Naive thymus-derived CD4-positive, alpha-beta T cell (primary cell): ENCODE data around the gene SLC2A4. TPM values are rescaled to one million over a fixed set of nuclear protein-coding genes. Genes with fewer than 3 reads are reported as not detected.

Experiments used
- ATAC-seq: fragments of 150-1000 bp; cut with Tn5 transposase; 2 replicates; pipeline ENCODE4 v1.10.0; 2021; ENCODE audit warnings: mild to moderate bottlenecking, moderate library complexity
- CTCF ChIA-PET: fragments of 350-600 bp; sonication (Branson Sonifier 250); formaldehyde crosslinking; loops from one replicate; lab custom pipeline; 2021; ENCODE audit warnings: antibody characterized with exemption; lab: Charles Lee
- POLR2A ChIA-PET: fragments of 350-600 bp; sonication (Branson Sonifier 250); formaldehyde crosslinking; loops from one replicate; lab custom pipeline; 2021; ENCODE audit warnings: antibody characterized with exemption, inconsistent platforms; lab: Charles Lee
- DNase-seq, 9 donors: peaks; one replicate each; pipeline versions ENCODE4 v3.0.0 to v3.0.0-alpha.2; 2020 to 2022; ENCODE audit warnings: mixed read lengths in 1 of 9
- H3K27ac ChIP-seq: one replicate; pipeline ENCODE4 v1.7.0; 2013; ENCODE audit warnings: mild to moderate bottlenecking, low read depth, low read length, moderate library complexity
- H3K27me3 ChIP-seq, 2 donors: one replicate each; pipeline ENCODE4 v1.7.0; 2013; ENCODE audit warnings: low read length in 2 of 2, mild to moderate bottlenecking in 2 of 2, moderate library complexity in 2 of 2; ENCODE audit not compliant: control insufficient read depth in 2 of 2, insufficient read depth in 2 of 2
- H3K36me3 ChIP-seq, 3 experiments: 1 replicate in 2 of 3; 2 replicates in 1 of 3; pipeline ENCODE4 v1.7.0; 2013; ENCODE audit warnings: low read length in 3 of 3, mild to moderate bottlenecking in 3 of 3, moderate library complexity in 1 of 3; ENCODE audit not compliant: insufficient read depth in 3 of 3, control insufficient read depth in 2 of 3
- H3K4me1 ChIP-seq, 2 donors: one replicate each; pipeline ENCODE4 v1.7.0; 2013; ENCODE audit warnings: low read length in 2 of 2, mild to moderate bottlenecking in 2 of 2, moderate library complexity in 1 of 2; ENCODE audit not compliant: control insufficient read depth in 2 of 2, insufficient read depth in 2 of 2
- H3K4me3 ChIP-seq: 2 replicates; pipeline ENCODE4 v1.7.0; 2013; ENCODE audit warnings: mild to moderate bottlenecking, low read length
- H3K9me3 ChIP-seq, 3 experiments: 1 replicate in 2 of 3; 2 replicates in 1 of 3; pipeline ENCODE4 v1.7.0; 2013; ENCODE audit warnings: low read length in 3 of 3; ENCODE audit not compliant: control insufficient read depth in 2 of 3
- H3K27ac Mint-ChIP-seq, 9 donors: one replicate each; pipeline ENCODE4 v1.8.0; 2020 to 2022; ENCODE audit warnings: mixed read lengths in 9 of 9, mild to moderate bottlenecking in 8 of 9, moderate library complexity in 5 of 9, inconsistent platforms in 2 of 9
- H3K27me3 Mint-ChIP-seq, 5 donors: one replicate each; pipeline ENCODE4 v1.8.0; 2021 to 2022; ENCODE audit warnings: mixed read lengths in 5 of 5, mild to moderate bottlenecking in 1 of 5
- H3K36me3 Mint-ChIP-seq, 5 donors: one replicate each; pipeline ENCODE4 v1.8.0; 2020 to 2022; ENCODE audit warnings: mixed read lengths in 5 of 5, mild to moderate bottlenecking in 3 of 5, inconsistent platforms in 1 of 5
- H3K4me1 Mint-ChIP-seq, 7 donors: one replicate each; pipeline ENCODE4 v1.8.0; 2020 to 2022; ENCODE audit warnings: mixed read lengths in 7 of 7, mild to moderate bottlenecking in 3 of 7, inconsistent platforms in 1 of 7
- H3K4me3 Mint-ChIP-seq, 10 donors: one replicate each; pipeline ENCODE4 v1.8.0; 2020 to 2022; ENCODE audit warnings: mild to moderate bottlenecking in 10 of 10, mixed read lengths in 10 of 10, moderate library complexity in 6 of 10, inconsistent platforms in 2 of 10
- H3K9me3 Mint-ChIP-seq, 11 donors: one replicate each; pipeline ENCODE4 v1.8.0; 2020 to 2022; ENCODE audit warnings: mixed read lengths in 11 of 11, mild to moderate bottlenecking in 4 of 11, inconsistent platforms in 1 of 11, moderate library complexity in 1 of 11
- intact Hi-C, 2 donors: fragments of 100-400 bp; cut with micrococcal nuclease; formaldehyde crosslinking; loops; one replicate each; pipeline ENCODE4 v1.15.1; 2023
- polyA plus RNA-seq, 2 donors: library from polyadenylated mRNA; unstranded; fragments of 300-500 nt; fragmentation: Illumina TruSeq; gene quantifications; one replicate each; pipeline ENCODE4 v1.2.3, GENCODE V29; 2021
- total RNA-seq, 6 experiments: library from RNA in 5 of 6; stranded (reverse) in 5 of 6; gene quantifications; 1 replicate in 5 of 6; 2 replicates in 1 of 6; pipeline ENCODE4 v1.2.3 and lab custom pipeline; 2021 to 2026

The SLC2A4 gene
- total and polyA plus RNA-seq, 7 experiments from 2014 or later = not detected

GRCh38 chr17:7327501-7327900, 46.0 kb downstream of the SLC2A4 start:
- Histone ChIP-seq H3K4me1 (peaks cover 15 to 26% of the 10 kb centered on the region in 2 donors), H3K4me3 (no peak overlapping the region), H3K27ac (peak overlapping the region; percentile 88), H3K27me3 (no peaks in the 10 kb centered on the region), H3K9me3 (no peaks in the 10 kb centered on the region), H3K36me3 (peaks cover 6 to 50% (median 12%) of the 10 kb centered on the region in 3 experiments)
- Mint-ChIP-seq H3K4me3 (peak overlapping the region in 4 of 10 donors; percentile 17 to 74 (median 35)), H3K27me3 (no peaks in the 10 kb centered on the region), H3K36me3 (peaks cover 0 to 11% (median 3%) of the 10 kb centered on the region in 5 donors), H3K4me1 (peaks cover 14 to 56% (median 33%) of the 10 kb centered on the region in 7 donors), H3K27ac (peak overlapping the region in 2 of 9 donors; percentile 43 to 93), H3K9me3 (peaks cover 0 to 6% (median 0%) of the 10 kb centered on the region in 11 donors)
- ATAC-seq (no peak), DNase-seq (no peak)
- ChIA-PET POLR2A (interaction anchor here (1.6 to 22.8 kb wide), 2 partner anchors 9 to 14 kb away, joined by 9 to 336 read pairs; partner anchors contain the start of genes ACAP1, EIF5A and GPS2), CTCF (interaction anchor here (1.1 to 2.6 kb wide), 3 partner anchors 9 to 21 kb away, joined by 3 to 16 read pairs (median 5); partner anchors contain the start of gene ACAP1)
- intact Hi-C loops = loop anchor here in 1 of 2 donors (5.0 kb wide), 1 partner anchor 360 kb away; the partner anchor contains the start of genes TP53 and WRAP53

- Mint-ChIP-seq H3K4me3 (peak overlapping the region; percentile 67 to 100 (median 90)), H3K27ac (peak overlapping the region; percentile 78 to 99 (median 95)), H3K36me3 (peaks cover 0 to 7% (median 3%) of the 10 kb centered on the region in 5 donors), H3K4me1 (peaks cover 18 to 61% (median 38%) of the 10 kb centered on the region in 7 donors), H3K9me3 (peaks cover 0 to 6% (median 0%) of the 10 kb centered on the region in 11 donors), H3K27me3 (no peaks in the 10 kb centered on the region)
- POLR2A ChIA-PET = interaction anchor here (1.6 to 22.8 kb wide), 4 partner anchors 9 to 23 kb away, joined by 9 to 336 read pairs (median 13); partner anchors contain the start of genes ACAP1, EIF5A and GPS2
- ATAC-seq (no peak), DNase-seq (no peak)
- Histone ChIP-seq H3K9me3 (no peaks in the 10 kb centered on the region), H3K36me3 (peaks cover 1 to 45% (median 7%) of the 10 kb centered on the region in 3 experiments), H3K27me3 (no peaks in the 10 kb centered on the region), H3K27ac (peak overlapping the region; percentile 88), H3K4me3 (no peak overlapping the region), H3K4me1 (peaks cover 15 to 27% of the 10 kb centered on the region in 2 donors)
- CTCF ChIA-PET = interaction anchor here (1.9 to 2.8 kb wide), 4 partner anchors 8 to 108 kb away, joined by 5 to 16 read pairs (median 11); partner anchors contain the start of genes ACAP1 and TMEM95
- intact Hi-C loops = loop anchor here (2.0 to 5.0 kb wide), 2 partner anchors 23 to 359 kb away; partner anchors contain the start of genes TP53 (in 1 of the 2) and WRAP53 (in 1 of the 2)
Observed at GRCh38 chr17:7328009-7328408, 46.5 kb downstream of the SLC2A4 start.

- Histone ChIP-seq H3K9me3 (no peaks in the 10 kb centered on the region), H3K27ac (peak within 1 kb of the TSS; percentile 88), H3K36me3 (peaks cover 0 to 36% (median 0%) of the 10 kb centered on the region in 3 experiments), H3K27me3 (no peaks in the 10 kb centered on the region), H3K4me1 (peaks cover 15 to 33% of the 10 kb centered on the region in 2 donors), H3K4me3 (peak within 1 kb of the TSS; percentile 95)
- CTCF ChIA-PET = interaction anchor here (0.7 to 2.8 kb wide), 9 partner anchors 15 to 109 kb away, joined by 3 to 11 read pairs (median 4); partner anchors contain the start of genes ACADVL and TMEM95
- DNase-seq (peak in 2 of 9 donors; percentile 37 to 39), ATAC-seq (peak; percentile 63)
- H3K27me3 Mint-ChIP-seq = no peaks in the 10 kb centered on the region
- peak within 1 kb of the TSS; percentile 93 to 99 (median 97) for H3K27ac Mint-ChIP-seq
- intact Hi-C loops = loop anchor here (1.0 to 5.0 kb wide), 10 partner anchors 8 to 358 kb away; partner anchors contain the start of genes EIF5A (in 2 of the 2), GPS2 (in 2 of the 2), TMEM102 (in 2 of the 2) and PHF23 (in 1 of the 2)
- POLR2A ChIA-PET = interaction anchor here (0.6 to 22.8 kb wide), 20 partner anchors 8 to 358 kb away, joined by 3 to 336 read pairs (median 6); partner anchors contain the start of genes EIF5A, GPS2, SLC16A13 and TMEM102
- peak within 1 kb of the TSS; percentile 89 to 100 (median 96) for H3K4me3 Mint-ChIP-seq
- peaks cover 0 to 6% (median 0%) of the 10 kb centered on the region in 11 donors for H3K9me3 Mint-ChIP-seq
- peaks cover 23 to 63% (median 43%) of the 10 kb centered on the region in 7 donors for H3K4me1 Mint-ChIP-seq
- H3K36me3 Mint-ChIP-seq = peaks cover 0 to 6% (median 0%) of the 10 kb centered on the region in 5 donors
Observed at GRCh38 chr17:7328840-7329373, 47.4 kb downstream of the SLC2A4 start, which contains the start of gene NEURL4. TSS of gene NEURL4 (minus strand) at chr17:7329335. CDS start at chr17:7329312, 23 bp downstream.

GRCh38 chr17:7329374-7329996, 48.0 kb downstream of the SLC2A4 start:
- DNase-seq (peak; percentile 84 to 98 (median 98)), ATAC-seq (peak; percentile 91)
- peaks cover 29 to 61% (median 44%) of the 10 kb centered on the region in 7 donors for H3K4me1 Mint-ChIP-seq
- intact Hi-C loops = loop anchor here (1.0 to 5.0 kb wide), 10 partner anchors 8 to 358 kb away; partner anchors contain the start of genes EIF5A (in 2 of the 2), GPS2 (in 2 of the 2), TMEM102 (in 2 of the 2) and PHF23 (in 1 of the 2)
- peak overlapping the region; percentile 88 for H3K27ac ChIP-seq
- peaks cover 0 to 6% (median 0%) of the 10 kb centered on the region in 11 donors for H3K9me3 Mint-ChIP-seq
- peaks cover 15 to 36% of the 10 kb centered on the region in 2 donors for H3K4me1 ChIP-seq
- peak overlapping the region; percentile 89 to 100 (median 96) for H3K4me3 Mint-ChIP-seq
- peak overlapping the region; percentile 95 for H3K4me3 ChIP-seq
- peaks cover 0 to 30% (median 0%) of the 10 kb centered on the region in 3 experiments for H3K36me3 ChIP-seq
- POLR2A ChIA-PET = interaction anchor here (0.6 to 22.8 kb wide), 27 partner anchors 9 to 357 kb away, joined by 3 to 336 read pairs (median 5); partner anchors contain the start of genes EIF5A, GPS2, MPDU1 and POLR2A
- CTCF ChIA-PET = interaction anchor here (0.6 to 2.8 kb wide), 14 partner anchors 9 to 246 kb away, joined by 3 to 11 read pairs (median 4); partner anchors contain the start of gene TMEM95
- peak overlapping the region; percentile 93 to 99 (median 97) for H3K27ac Mint-ChIP-seq
- no peaks in the 10 kb centered on the region for H3K9me3 ChIP-seq
- no peaks in the 10 kb centered on the region for H3K27me3 ChIP-seq
- no peaks in the 10 kb centered on the region for H3K27me3 Mint-ChIP-seq
- H3K36me3 Mint-ChIP-seq = peaks cover 0 to 6% (median 0%) of the 10 kb centered on the region in 5 donors

DNA sequence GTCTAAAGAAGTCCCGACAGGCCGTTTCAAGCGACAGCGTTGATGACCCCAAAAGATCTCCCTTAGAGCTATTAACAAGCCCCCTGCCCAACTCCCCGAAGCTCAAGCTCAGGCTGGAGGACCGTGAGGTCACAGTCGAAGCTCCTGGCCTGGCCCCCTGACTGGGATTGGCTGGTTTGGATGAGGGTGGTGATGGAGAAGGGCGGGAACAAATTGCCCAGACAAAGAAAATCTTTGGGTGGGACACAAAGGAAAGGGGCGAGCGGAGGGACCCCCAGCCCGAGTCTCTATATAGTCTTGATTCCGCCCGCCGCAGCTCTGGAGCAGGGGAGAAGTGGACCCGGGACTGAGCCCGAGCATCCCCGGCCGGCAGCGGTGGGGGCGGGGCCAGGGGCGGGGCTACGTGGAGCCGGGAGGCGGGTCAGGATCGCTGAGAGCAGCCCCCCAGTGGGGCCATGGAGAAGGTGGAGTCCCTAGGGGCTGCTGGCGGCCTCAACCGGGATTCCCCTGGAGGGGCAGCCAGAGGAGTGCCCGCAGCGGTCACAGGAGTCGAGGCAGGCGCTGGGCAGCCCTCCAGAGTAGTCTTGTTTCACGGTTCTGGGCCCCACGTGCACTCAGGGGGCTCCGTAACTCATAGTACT, 48.6 kb downstream of the SLC2A4 start:
- peaks cover 0 to 6% (median 0%) of the 10 kb centered on the region in 11 donors for H3K9me3 Mint-ChIP-seq
- DNase-seq (peak in 6 of 9 donors; percentile 60 to 87 (median 84)), ATAC-seq (peak; percentile 76)
- peaks cover 0 to 24% (median 0%) of the 10 kb centered on the region in 3 experiments for H3K36me3 ChIP-seq
- intact Hi-C loops = loop anchor here (1.0 to 5.0 kb wide), 10 partner anchors 7 to 357 kb away; partner anchors contain the start of genes EIF5A (in 2 of the 2), GPS2 (in 2 of the 2), TMEM102 (in 2 of the 2) and PHF23 (in 1 of the 2)
- peak overlapping the region; percentile 95 for H3K4me3 ChIP-seq
- peaks cover 15 to 41% of the 10 kb centered on the region in 2 donors for H3K4me1 ChIP-seq
- no peaks in the 10 kb centered on the region for H3K27me3 ChIP-seq
- H3K27ac ChIP-seq = peak overlapping the region; percentile 88
- H3K27ac Mint-ChIP-seq = peak overlapping the region; percentile 93 to 99 (median 97)
- ChIA-PET CTCF (interaction anchor here (0.6 to 2.8 kb wide), 14 partner anchors 10 to 245 kb away, joined by 3 to 11 read pairs (median 4); partner anchors contain the start of gene TMEM95), POLR2A (interaction anchor here (0.6 to 22.8 kb wide), 26 partner anchors 9 to 357 kb away, joined by 3 to 336 read pairs (median 6); partner anchors contain the start of genes EIF5A, GPS2, MPDU1 and POLR2A)
- H3K27me3 Mint-ChIP-seq = no peaks in the 10 kb centered on the region
- peaks cover 0 to 6% (median 0%) of the 10 kb centered on the region in 5 donors for H3K36me3 Mint-ChIP-seq
- peaks cover 34 to 67% (median 51%) of the 10 kb centered on the region in 7 donors for H3K4me1 Mint-ChIP-seq
- peak overlapping the region; percentile 89 to 100 (median 96) for H3K4me3 Mint-ChIP-seq
- no peaks in the 10 kb centered on the region for H3K9me3 ChIP-seq
